Sigmoid colon (tissue), 7 donors: ENCODE data around the gene MAST4. TPM values are rescaled to one million over a fixed set of nuclear protein-coding genes. Genes with fewer than 3 reads are reported as not detected.
A peak's percentile ranks its signal among the peaks of the same experiment; 100 is the strongest.

Experiments used
- DNase-seq: peaks from one replicate; pipeline ENCODE4 v3.0.0-alpha.2; 2019
- H3K27ac ChIP-seq, 4 donors: fragments of 200-600 bp; sonication (generic); one replicate each; pipeline ENCODE4 v1.5.1; 2016 to 2019; ENCODE audit warnings: mild to moderate bottlenecking in 1 of 4
- H3K27me3 ChIP-seq, 3 donors: fragments of 200-600 bp; sonication (generic); one replicate each; pipeline ENCODE4 v1.5.1; 2019; ENCODE audit warnings: mild to moderate bottlenecking in 1 of 3
- H3K36me3 ChIP-seq, 4 donors: fragments of 200-600 bp; sonication (generic); one replicate each; pipeline ENCODE4 v1.5.1; 2016 to 2019
- H3K4me1 ChIP-seq, 4 donors: fragments of 200-600 bp; sonication (generic); one replicate each; pipeline ENCODE4 v1.5.1; 2017 to 2019
- H3K4me3 ChIP-seq, 4 donors: fragments of 200-600 bp; sonication (generic); one replicate each; pipeline ENCODE4 v1.5.1; 2017 to 2019; ENCODE audit warnings: mild to moderate bottlenecking in 2 of 4, moderate library complexity in 1 of 4
- H3K9me3 ChIP-seq, 4 donors: fragments of 200-600 bp in 3 of 4; sonication (generic) in 3 of 4; one replicate each; pipeline versions ENCODE4 v1.5.1 to v1.6.1; 2013 to 2019
- CTCF ChIP-seq, 4 experiments: fragments of 450-650 bp in 3 of 4; fragments of 200-600 bp in 1 of 4; IDR thresholded peaks; one replicate each; pipeline ENCODE4 v1.5.1; 2016 to 2019; ENCODE audit warnings: antibody characterized with exemption in 4 of 4, mild to moderate bottlenecking in 3 of 4, moderate library complexity in 2 of 4
- EP300 ChIP-seq, 4 donors: sonication (generic); formaldehyde crosslinking; IDR thresholded peaks; one replicate each; pipeline ENCODE4 v1.6.1; 2017; ENCODE audit warnings: antibody characterized with exemption in 4 of 4
- POLR2A ChIP-seq, 2 donors: fragments of 450-650 bp; IDR thresholded peaks; one replicate each; pipeline ENCODE4 v1.6.1; 2016; ENCODE audit warnings: antibody characterized with exemption in 2 of 2, mild to moderate bottlenecking in 2 of 2, moderate library complexity in 2 of 2
- POLR2AphosphoS5 ChIP-seq, 4 donors: sonication (generic); formaldehyde crosslinking; IDR thresholded peaks; one replicate each; pipeline ENCODE4 v1.6.1; 2017; ENCODE audit warnings: antibody characterized with exemption in 4 of 4
- WGBS, 2 donors: extraction: QIAGEN DNeasy Blood & Tissue Kit; methylation state at CpG; one replicate each; pipeline ENCODE4 v1.1.7; 2013; 5-methylcytosine and 5-hydroxymethylcytosine counted together
- intact Hi-C: fragments of 100-400 bp; cut with DNase I; formaldehyde crosslinking; loops from one replicate; pipeline ENCODE4 v1.15.1; 2023
- polyA plus RNA-seq, 3 donors: library from polyadenylated mRNA; stranded (reverse); fragments of 200-250 nt; gene quantifications; one replicate each; pipeline ENCODE4 v1.2.3, GENCODE V29; 2013
- total RNA-seq, 4 donors: library from RNA; depleted of rRNA; stranded (reverse); fragments of >200 nt; gene quantifications; one replicate each; pipeline ENCODE4 v1.1.0, GENCODE V29; 2016
- donor health status: healthy with polysubstance abuse.
- donor health status: Bipolar disorder and iron deficiency.
- donor health status: healthy.

The MAST4 gene
- total and polyA plus RNA-seq, 7 donors: 1.6 to 30.7 (median 15.7) TPM

- intact Hi-C loops: loop anchor here (2.0 kb wide), 1 partner anchor 90 kb away; no protein-coding TSS in a partner anchor
- TF ChIP-seq CTCF (IDR thresholded peaks at IDR 0.05): no peak
- no peak for TF ChIP-seq POLR2A (IDR thresholded peaks at IDR 0.05)
- TF ChIP-seq POLR2AphosphoS5 (IDR thresholded peaks at IDR 0.05): no peak
- TF ChIP-seq EP300 (IDR thresholded peaks at IDR 0.05): no peak
- no peaks in the 10 kb centered on the region for H3K27me3 ChIP-seq
- peaks cover 0 to 65% (median 32%) of the 10 kb centered on the region in 4 donors for H3K4me1 ChIP-seq
- WGBS, 2 donors: 74 to 76% methylated on average over 4 of the region's 4 CpGs
- H3K9me3 ChIP-seq: no peaks in the 10 kb centered on the region
- H3K27ac ChIP-seq: peak overlapping the region; percentile 51 to 67 (median 61)
- DNase-seq: no peak
- no peaks in the 10 kb centered on the region for H3K36me3 ChIP-seq
- H3K4me3 ChIP-seq: no peak overlapping the region
These were observed 498.5 kb downstream of the MAST4 start for GRCh38 chr5:67094476-67095300.

- TF ChIP-seq POLR2AphosphoS5 (IDR thresholded peaks at IDR 0.05) (peak in 3 of 4 donors; percentile 23 to 62 (median 27)), CTCF (IDR thresholded peaks at IDR 0.05) (no peak)
- peak; percentile 90 for DNase-seq
- Histone ChIP-seq H3K27me3 (no peaks in the 10 kb centered on the region), H3K4me1 (peaks cover 0 to 61% (median 30%) of the 10 kb centered on the region in 4 donors), H3K9me3 (no peaks in the 10 kb centered on the region), H3K27ac (peak overlapping the region; percentile 51 to 67 (median 61)), H3K36me3 (peaks cover 0 to 3% (median 0%) of the 10 kb centered on the region in 4 donors), H3K4me3 (peak overlapping the region in 2 of 4 donors; percentile 11 to 23)
- intact Hi-C loops: loop anchor here (2.0 kb wide), 1 partner anchor 91 kb away; no protein-coding TSS in a partner anchor
- WGBS, 2 donors: 7 to 33% methylated on average over 8 of the region's 8 CpGs
These were observed 499.4 kb downstream of the MAST4 start for GRCh38 chr5:67095346-67096171.

GRCh38 chr5:67098656-67099055, 502.5 kb downstream of the MAST4 start:
- Histone ChIP-seq H3K36me3 (peaks cover 0 to 33% (median 1%) of the 10 kb centered on the region in 4 donors), H3K9me3 (no peaks in the 10 kb centered on the region), H3K4me1 (peaks cover 0 to 38% (median 14%) of the 10 kb centered on the region in 4 donors), H3K4me3 (no peak overlapping the region), H3K27ac (no peak overlapping the region), H3K27me3 (no peaks in the 10 kb centered on the region)
- no peak for DNase-seq
- intact Hi-C loops: no loop called here
- TF ChIP-seq POLR2A (IDR thresholded peaks at IDR 0.05) (no peak), CTCF (IDR thresholded peaks at IDR 0.05) (no peak), POLR2AphosphoS5 (IDR thresholded peaks at IDR 0.05) (no peak), EP300 (IDR thresholded peaks at IDR 0.05) (no peak)

- H3K27ac ChIP-seq: no peak overlapping the region
- no peak for TF ChIP-seq POLR2A (IDR thresholded peaks at IDR 0.05)
- no peak for TF ChIP-seq POLR2AphosphoS5 (IDR thresholded peaks at IDR 0.05)
- no peak for TF ChIP-seq CTCF (IDR thresholded peaks at IDR 0.05)
- no peak for TF ChIP-seq EP300 (IDR thresholded peaks at IDR 0.05)
- H3K27me3 ChIP-seq: no peaks in the 10 kb centered on the region
- WGBS, 2 donors: 86 to 92% methylated on average over 10 of the region's 10 CpGs
- peaks cover under 1 to 41% (median 4%) of the 10 kb centered on the region in 4 donors for H3K36me3 ChIP-seq
- H3K4me1 ChIP-seq: peaks cover 0 to 23% (median 5%) of the 10 kb centered on the region in 4 donors
- H3K4me3 ChIP-seq: no peak overlapping the region
- DNase-seq: no peak
- no peaks in the 10 kb centered on the region for H3K9me3 ChIP-seq
- intact Hi-C loops: no loop called here
These were observed 504.1 kb downstream of the MAST4 start for GRCh38 chr5:67100301-67100700.
